Stimulated activated CD8-positive, alpha-beta memory T cell treated with anti-CD3 and anti-CD28 coated beads, Interleukin-15, amount 100 ng/mL, for 24 hours (primary cell): ENCODE data around the gene MYH2.

Source experiments
- DNase-seq: peaks from one replicate; pipeline ENCODE4 v3.0.0-alpha.2; 2020; ENCODE audit warnings: low read depth

The MYH2 gene

GRCh38 chr17:10516065-10516464 lies 33.4 kb downstream of the MYH2 start:
- no peak for DNase-seq

- no peak for DNase-seq
These were observed 36.0 kb downstream of the MYH2 start for GRCh38 chr17:10513299-10514067.

- no peak for DNase-seq
These were observed 36.6 kb downstream of the MYH2 start for GRCh38 chr17:10512856-10513255.

GRCh38 chr17:10499950-10500349 lies 49.5 kb downstream of the MYH2 start:
- DNase-seq, result no peak

GRCh38 chr17:10492004-10492403 lies 57.5 kb downstream of the MYH2 start:
- DNase-seq, result no peak

GRCh38 chr17:10482252-10482651 lies 67.2 kb downstream of the MYH2 start:
- no peak for DNase-seq

- no peak for DNase-seq
These were observed 71.8 kb downstream of the MYH2 start for GRCh38 chr17:10477701-10478100.

GRCh38 chr17:10474536-10474935 lies 74.9 kb downstream of the MYH2 start:
- DNase-seq, result no peak

- no peak for DNase-seq
These were observed 77.6 kb downstream of the MYH2 start for GRCh38 chr17:10471858-10472257.
